ENCODE data around the gene ACOT4. TPM values are rescaled to one million over a fixed set of nuclear protein-coding genes. Genes with fewer than 3 reads are reported as not detected.

ACOT4 gene
- total and polyA plus RNA-seq, 2 experiments from 2014 or later, result 0.24 to 0.61 TPM

DNA sequence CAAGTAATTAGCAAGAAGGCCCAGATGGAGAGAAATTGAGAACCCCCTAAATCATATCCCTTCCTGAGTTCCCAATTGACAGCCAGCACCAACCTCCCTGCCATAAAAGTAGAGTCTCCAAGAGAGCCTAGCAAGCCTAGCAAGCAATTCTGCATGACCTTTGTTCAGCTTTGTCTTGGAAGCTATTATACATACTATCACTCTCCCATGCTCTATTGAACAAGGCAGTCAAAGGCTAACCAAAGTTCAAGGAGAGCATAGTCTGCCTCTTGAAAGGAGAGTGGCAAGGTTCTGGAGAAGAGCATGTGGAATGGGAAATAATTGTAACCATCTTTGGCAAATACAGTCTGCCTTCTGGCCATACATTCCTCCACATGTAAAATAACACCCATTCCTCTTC, 7.8 kb downstream of the ACOT4 start:
- Histone ChIP-seq H3K4me1 (ENCODE audit: low read depth) (no peaks in the 10 kb centered on the region), H3K27me3 (no peaks in the 10 kb centered on the region), H3K9me3 (ENCODE audit: low read depth) (no peaks in the 10 kb centered on the region), H3K4me3 (no peak overlapping the region), H3K27ac (no peak overlapping the region), H3K36me3 (no peaks in the 10 kb centered on the region)
- TF ChIP-seq CTCF (IDR thresholded peaks at IDR 0.05; ENCODE audit: low read depth, low read length), result no peak
- no peak for DNase-seq (ENCODE audit: low read depth in 1 of 2, low spot score in 1 of 2)

GRCh38 chr14:73602994-73603393, 11.3 kb downstream of the ACOT4 start:
- DNase-seq (ENCODE audit: low read depth in 1 of 2, low spot score in 1 of 2), result no peak
- Histone ChIP-seq H3K27ac (no peak overlapping the region), H3K4me1 (ENCODE audit: low read depth) (no peaks in the 10 kb centered on the region), H3K36me3 (no peaks in the 10 kb centered on the region), H3K4me3 (no peak overlapping the region), H3K27me3 (no peaks in the 10 kb centered on the region), H3K9me3 (ENCODE audit: low read depth) (no peaks in the 10 kb centered on the region)
- no peak for TF ChIP-seq CTCF (IDR thresholded peaks at IDR 0.05; ENCODE audit: low read depth, low read length)

GRCh38 chr14:73606271-73606670, 14.6 kb downstream of the ACOT4 start:
- TF ChIP-seq CTCF (IDR thresholded peaks at IDR 0.05; ENCODE audit: low read depth, low read length), result no peak
- Histone ChIP-seq H3K4me3 (no peak overlapping the region), H3K36me3 (no peaks in the 10 kb centered on the region), H3K27ac (no peak overlapping the region), H3K4me1 (ENCODE audit: low read depth) (no peaks in the 10 kb centered on the region), H3K27me3 (no peaks in the 10 kb centered on the region), H3K9me3 (ENCODE audit: low read depth) (no peaks in the 10 kb centered on the region)
- no peak for DNase-seq (ENCODE audit: low read depth in 1 of 2, low spot score in 1 of 2)

GRCh38 chr14:73607241-73607640, 15.6 kb downstream of the ACOT4 start:
- H3K27me3 ChIP-seq, result no peaks in the 10 kb centered on the region
- H3K4me3 ChIP-seq, result no peak overlapping the region
- H3K36me3 ChIP-seq, result no peaks in the 10 kb centered on the region
- no peak for TF ChIP-seq CTCF (IDR thresholded peaks at IDR 0.05; ENCODE audit: low read depth, low read length)
- H3K27ac ChIP-seq, result no peak overlapping the region
- no peaks in the 10 kb centered on the region for H3K9me3 ChIP-seq (ENCODE audit: low read depth)
- DNase-seq (ENCODE audit: low read depth in 1 of 2, low spot score in 1 of 2), result no peak
- no peaks in the 10 kb centered on the region for H3K4me1 ChIP-seq (ENCODE audit: low read depth)

DNA sequence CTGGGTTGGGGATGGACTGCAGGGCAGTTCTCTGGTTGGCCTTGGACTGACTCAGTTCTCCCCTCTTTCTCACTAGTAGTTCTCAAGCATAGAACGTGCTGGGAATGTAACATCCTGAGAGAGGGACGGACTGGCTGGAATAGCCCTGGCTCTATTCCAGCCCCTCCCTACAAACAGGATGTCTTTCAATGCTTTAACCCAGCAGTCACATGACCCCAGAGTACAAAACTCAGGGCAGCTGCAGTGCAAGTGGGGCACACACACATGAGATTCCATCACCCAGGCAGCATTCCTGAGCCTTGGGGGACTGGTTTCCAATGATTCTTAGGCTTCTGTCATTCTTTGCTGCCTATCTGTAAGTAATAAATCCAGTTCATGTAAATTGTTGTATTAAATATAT, 19.0 kb downstream of the ACOT4 start:
- TF ChIP-seq CTCF (IDR thresholded peaks at IDR 0.05; ENCODE audit: low read depth, low read length), result no peak
- H3K27ac ChIP-seq, result no peak overlapping the region
- H3K4me1 ChIP-seq (ENCODE audit: low read depth), result no peaks in the 10 kb centered on the region
- H3K9me3 ChIP-seq (ENCODE audit: low read depth), result no peaks in the 10 kb centered on the region
- H3K27me3 ChIP-seq, result peaks cover 7% of the 10 kb centered on the region
- peak; percentile 0 to 65 for DNase-seq (ENCODE audit: low read depth in 1 of 2, low spot score in 1 of 2)
- no peak overlapping the region for H3K4me3 ChIP-seq
- H3K36me3 ChIP-seq, result no peaks in the 10 kb centered on the region

All from cardiac muscle cell (in vitro differentiated cells and primary cell).